ENCODE results near the gene ARHGAP27. TPM values are rescaled to one million over a fixed set of nuclear protein-coding genes. Genes with fewer than 3 reads are reported as not detected.
A peak's percentile ranks its signal among the peaks of the same experiment; 100 is the strongest.

The ARHGAP27 gene
- total and polyA plus RNA-seq, 2 of the 13 experiments (the other 11 are each of a cell fraction or from before 2014, with no cell fraction given): 15.5 to 18.9 TPM

DNA sequence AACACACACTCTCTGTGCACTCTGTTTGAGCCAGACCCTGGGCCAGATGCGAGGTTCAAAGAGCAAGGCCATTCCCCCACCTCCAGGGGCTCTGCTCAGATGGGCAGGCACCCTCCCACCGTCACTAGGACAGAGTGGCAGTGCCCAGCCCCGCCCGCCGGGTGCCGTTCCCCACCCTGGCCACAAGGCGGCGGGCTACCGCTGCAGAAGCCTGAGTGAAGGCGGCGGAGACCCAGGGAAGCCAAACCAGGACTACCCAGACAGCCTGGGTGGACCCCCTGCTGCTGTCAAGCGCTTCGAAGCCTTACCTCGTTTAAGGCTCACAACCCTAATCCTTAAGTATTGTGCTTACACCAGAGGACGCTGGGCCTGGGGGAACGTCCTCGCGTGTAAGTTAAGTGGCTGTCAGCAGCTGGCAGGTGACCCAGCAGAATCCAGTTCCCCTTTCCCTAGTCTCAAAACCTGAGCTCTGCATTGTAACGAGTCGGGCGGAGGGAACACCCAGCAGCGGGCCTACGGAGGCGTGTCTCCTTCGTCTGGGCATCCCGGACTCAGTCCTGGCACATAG lies 4.5 kb downstream of the ARHGAP27 start (continued):
- TF ChIP-seq DMAP1 (CRISPR knock-in tag; IDR thresholded peaks at IDR 0.05): no peak
- no peak for TF ChIP-seq ZNF724P (CRISPR knock-in tag; IDR thresholded peaks at IDR 0.05; ENCODE audit: borderline replicate concordance)
- no peak for TF ChIP-seq ZNF207 (IDR thresholded peaks at IDR 0.05; ENCODE audit: borderline replicate concordance)
- TF ChIP-seq ZNF619 (CRISPR knock-in tag; IDR thresholded peaks at IDR 0.05): no peak
- no peak for TF ChIP-seq NFRKB (IDR thresholded peaks at IDR 0.05)
- peak; percentile 63; the same call in 1 of the 2 replicates for TF ChIP-seq FOSL2 (CRISPR knock-in tag; IDR thresholded peaks at IDR 0.05)
- TF ChIP-seq KDM5B (CRISPR knock-in tag; IDR thresholded peaks at IDR 0.05; ENCODE audit: borderline replicate concordance): peak; percentile 81
- TF ChIP-seq CEBPG (CRISPR knock-in tag; IDR thresholded peaks at IDR 0.05): no peak
- 0 out of 2 replicates have a peak, but pooled peaks have one; percentile 39 for TF ChIP-seq RNF2 (conservative IDR thresholded peaks at IDR 0.05; ENCODE audit: low read depth)
- no peak for TF ChIP-seq SMAD1 (CRISPR knock-in tag; IDR thresholded peaks at IDR 0.05; ENCODE audit: borderline replicate concordance, low read depth)
- TF ChIP-seq, protein P1, sequence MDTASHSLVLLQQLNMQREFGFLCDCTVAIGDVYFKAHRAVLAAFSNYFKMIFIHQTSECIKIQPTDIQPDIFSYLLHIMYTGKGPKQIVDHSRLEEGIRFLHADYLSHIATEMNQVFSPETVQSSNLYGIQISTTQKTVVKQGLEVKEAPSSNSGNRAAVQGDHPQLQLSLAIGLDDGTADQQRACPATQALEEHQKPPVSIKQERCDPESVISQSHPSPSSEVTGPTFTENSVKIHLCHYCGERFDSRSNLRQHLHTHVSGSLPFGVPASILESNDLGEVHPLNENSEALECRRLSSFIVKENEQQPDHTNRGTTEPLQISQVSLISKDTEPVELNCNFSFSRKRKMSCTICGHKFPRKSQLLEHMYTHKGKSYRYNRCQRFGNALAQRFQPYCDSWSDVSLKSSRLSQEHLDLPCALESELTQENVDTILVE (CRISPR knock-in tag; IDR thresholded peaks at IDR 0.05): peak; percentile 39; the same call in 1 of the 2 replicates
- TF ChIP-seq ZNF251 (CRISPR knock-in tag; IDR thresholded peaks at IDR 0.05): no peak
- peak; percentile 67; the same call in 1 of the 2 replicates for TF ChIP-seq GATAD1 (CRISPR knock-in tag; IDR thresholded peaks at IDR 0.05)
- peak; percentile 47 for TF ChIP-seq RARA (CRISPR knock-in tag; IDR thresholded peaks at IDR 0.05)
- no peak for TF ChIP-seq PHB2 (IDR thresholded peaks at IDR 0.05; ENCODE audit: partially characterized antibody)
- TF ChIP-seq, protein P2, sequence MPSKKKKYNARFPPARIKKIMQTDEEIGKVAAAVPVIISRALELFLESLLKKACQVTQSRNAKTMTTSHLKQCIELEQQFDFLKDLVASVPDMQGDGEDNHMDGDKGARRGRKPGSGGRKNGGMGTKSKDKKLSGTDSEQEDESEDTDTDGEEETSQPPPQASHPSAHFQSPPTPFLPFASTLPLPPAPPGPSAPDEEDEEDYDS (CRISPR knock-in tag; IDR thresholded peaks at IDR 0.05): no peak
- TF ChIP-seq, protein P3, sequence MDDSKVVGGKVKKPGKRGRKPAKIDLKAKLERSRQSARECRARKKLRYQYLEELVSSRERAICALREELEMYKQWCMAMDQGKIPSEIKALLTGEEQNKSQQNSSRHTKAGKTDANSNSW (CRISPR knock-in tag; IDR thresholded peaks at IDR 0.05; ENCODE audit: borderline replicate concordance): no peak
- TF ChIP-seq TCF7L2 (IDR thresholded peaks at IDR 0.05; ENCODE audit: low read depth, low read length): no peak
- TF ChIP-seq ZNF556 (CRISPR knock-in tag; IDR thresholded peaks at IDR 0.05; ENCODE audit: borderline replicate concordance): no peak
- no peak for TF ChIP-seq GATA4 (IDR thresholded peaks at IDR 0.05; ENCODE audit: borderline replicate concordance, low read depth)
- TF ChIP-seq ZNF143 (CRISPR knock-in tag; IDR thresholded peaks at IDR 0.05): no peak
- no peak for TF ChIP-seq ZNF775 (CRISPR knock-in tag; IDR thresholded peaks at IDR 0.05; ENCODE audit: borderline replicate concordance)
- TF ChIP-seq, protein P4, sequence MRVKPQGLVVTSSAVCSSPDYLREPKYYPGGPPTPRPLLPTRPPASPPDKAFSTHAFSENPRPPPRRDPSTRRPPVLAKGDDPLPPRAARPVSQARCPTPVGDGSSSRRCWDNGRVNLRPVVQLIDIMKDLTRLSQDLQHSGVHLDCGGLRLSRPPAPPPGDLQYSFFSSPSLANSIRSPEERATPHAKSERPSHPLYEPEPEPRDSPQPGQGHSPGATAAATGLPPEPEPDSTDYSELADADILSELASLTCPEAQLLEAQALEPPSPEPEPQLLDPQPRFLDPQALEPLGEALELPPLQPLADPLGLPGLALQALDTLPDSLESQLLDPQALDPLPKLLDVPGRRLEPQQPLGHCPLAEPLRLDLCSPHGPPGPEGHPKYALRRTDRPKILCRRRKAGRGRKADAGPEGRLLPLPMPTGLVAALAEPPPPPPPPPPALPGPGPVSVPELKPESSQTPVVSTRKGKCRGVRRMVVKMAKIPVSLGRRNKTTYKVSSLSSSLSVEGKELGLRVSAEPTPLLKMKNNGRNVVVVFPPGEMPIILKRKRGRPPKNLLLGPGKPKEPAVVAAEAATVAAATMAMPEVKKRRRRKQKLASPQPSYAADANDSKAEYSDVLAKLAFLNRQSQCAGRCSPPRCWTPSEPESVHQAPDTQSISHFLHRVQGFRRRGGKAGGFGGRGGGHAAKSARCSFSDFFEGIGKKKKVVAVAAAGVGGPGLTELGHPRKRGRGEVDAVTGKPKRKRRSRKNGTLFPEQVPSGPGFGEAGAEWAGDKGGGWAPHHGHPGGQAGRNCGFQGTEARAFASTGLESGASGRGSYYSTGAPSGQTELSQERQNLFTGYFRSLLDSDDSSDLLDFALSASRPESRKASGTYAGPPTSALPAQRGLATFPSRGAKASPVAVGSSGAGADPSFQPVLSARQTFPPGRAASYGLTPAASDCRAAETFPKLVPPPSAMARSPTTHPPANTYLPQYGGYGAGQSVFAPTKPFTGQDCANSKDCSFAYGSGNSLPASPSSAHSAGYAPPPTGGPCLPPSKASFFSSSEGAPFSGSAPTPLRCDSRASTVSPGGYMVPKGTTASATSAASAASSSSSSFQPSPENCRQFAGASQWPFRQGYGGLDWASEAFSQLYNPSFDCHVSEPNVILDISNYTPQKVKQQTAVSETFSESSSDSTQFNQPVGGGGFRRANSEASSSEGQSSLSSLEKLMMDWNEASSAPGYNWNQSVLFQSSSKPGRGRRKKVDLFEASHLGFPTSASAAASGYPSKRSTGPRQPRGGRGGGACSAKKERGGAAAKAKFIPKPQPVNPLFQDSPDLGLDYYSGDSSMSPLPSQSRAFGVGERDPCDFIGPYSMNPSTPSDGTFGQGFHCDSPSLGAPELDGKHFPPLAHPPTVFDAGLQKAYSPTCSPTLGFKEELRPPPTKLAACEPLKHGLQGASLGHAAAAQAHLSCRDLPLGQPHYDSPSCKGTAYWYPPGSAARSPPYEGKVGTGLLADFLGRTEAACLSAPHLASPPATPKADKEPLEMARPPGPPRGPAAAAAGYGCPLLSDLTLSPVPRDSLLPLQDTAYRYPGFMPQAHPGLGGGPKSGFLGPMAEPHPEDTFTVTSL (CRISPR knock-in tag; IDR thresholded peaks at IDR 0.05; ENCODE audit: borderline replicate concordance): no peak
- no peak for TF ChIP-seq PTBP1 (IDR thresholded peaks at IDR 0.05; ENCODE audit: low read depth, low read length, poor library complexity, severe bottlenecking)
- no peak for TF ChIP-seq KDM4B (CRISPR knock-in tag; IDR thresholded peaks at IDR 0.05)
- TF ChIP-seq ZNF232 (CRISPR knock-in tag; IDR thresholded peaks at IDR 0.05; ENCODE audit: borderline replicate concordance): no peak
- TF ChIP-seq KDM2A (CRISPR knock-in tag; IDR thresholded peaks at IDR 0.05; ENCODE audit: borderline replicate concordance, low read depth): peak; percentile 94

Measured in HepG2 (cell line).